Measurements from ENCODE around the gene OXER1.

OXER1 gene

GRCh38 chr2:42768706-42769256 lies 4.8 kb upstream of the OXER1 start:
- no peak overlapping the region for H3K27ac ChIP-seq

GRCh38 chr2:42767899-42768705 lies 4.2 kb upstream of the OXER1 start:
- no peak overlapping the region for H3K27ac ChIP-seq
- no peak for TF ChIP-seq ZFX (IDR thresholded peaks at IDR 0.05)
- TF ChIP-seq, protein P1, sequence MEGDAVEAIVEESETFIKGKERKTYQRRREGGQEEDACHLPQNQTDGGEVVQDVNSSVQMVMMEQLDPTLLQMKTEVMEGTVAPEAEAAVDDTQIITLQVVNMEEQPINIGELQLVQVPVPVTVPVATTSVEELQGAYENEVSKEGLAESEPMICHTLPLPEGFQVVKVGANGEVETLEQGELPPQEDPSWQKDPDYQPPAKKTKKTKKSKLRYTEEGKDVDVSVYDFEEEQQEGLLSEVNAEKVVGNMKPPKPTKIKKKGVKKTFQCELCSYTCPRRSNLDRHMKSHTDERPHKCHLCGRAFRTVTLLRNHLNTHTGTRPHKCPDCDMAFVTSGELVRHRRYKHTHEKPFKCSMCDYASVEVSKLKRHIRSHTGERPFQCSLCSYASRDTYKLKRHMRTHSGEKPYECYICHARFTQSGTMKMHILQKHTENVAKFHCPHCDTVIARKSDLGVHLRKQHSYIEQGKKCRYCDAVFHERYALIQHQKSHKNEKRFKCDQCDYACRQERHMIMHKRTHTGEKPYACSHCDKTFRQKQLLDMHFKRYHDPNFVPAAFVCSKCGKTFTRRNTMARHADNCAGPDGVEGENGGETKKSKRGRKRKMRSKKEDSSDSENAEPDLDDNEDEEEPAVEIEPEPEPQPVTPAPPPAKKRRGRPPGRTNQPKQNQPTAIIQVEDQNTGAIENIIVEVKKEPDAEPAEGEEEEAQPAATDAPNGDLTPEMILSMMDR (conservative IDR thresholded peaks at IDR 0.05): no peak

More at GRCh38 chr2:42768706-42769256, 4.8 kb upstream of the OXER1 start:
- TF ChIP-seq, protein P1 (conservative IDR thresholded peaks at IDR 0.05): no peak
- TF ChIP-seq ZFX (IDR thresholded peaks at IDR 0.05): no peak

- H3K27ac ChIP-seq: no peak overlapping the region
- TF ChIP-seq, protein P1 (conservative IDR thresholded peaks at IDR 0.05): no peak
- no peak for TF ChIP-seq ZFX (IDR thresholded peaks at IDR 0.05)
These were observed 3.4 kb upstream of the OXER1 start for GRCh38 chr2:42767080-42767898.

GRCh38 chr2:42765686-42766085 lies 1.8 kb upstream of the OXER1 start:
- no peak for TF ChIP-seq ZFX (IDR thresholded peaks at IDR 0.05)
- TF ChIP-seq, protein P1 (conservative IDR thresholded peaks at IDR 0.05): no peak
- no peak overlapping the region for H3K27ac ChIP-seq

DNA sequence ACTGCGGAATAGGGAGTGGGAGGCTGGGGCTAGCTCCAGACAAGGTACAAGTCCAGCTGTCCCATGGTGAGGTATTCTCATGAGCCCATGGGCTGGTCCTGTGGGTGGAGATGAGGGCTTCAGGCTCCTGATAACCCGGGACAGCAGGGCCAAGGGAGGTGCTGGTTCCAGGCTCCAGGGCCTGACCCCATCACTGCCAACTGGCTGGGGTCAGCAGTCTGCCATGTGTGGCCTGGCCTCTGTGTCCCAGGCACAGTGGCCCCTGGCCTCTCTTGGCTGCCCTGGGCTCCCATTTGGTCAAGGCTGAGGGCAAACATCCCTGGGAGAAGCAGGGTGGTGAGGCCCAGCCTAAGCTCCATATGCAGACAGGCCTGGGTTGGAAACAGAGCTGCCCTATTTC lies 966 bp upstream of the OXER1 start:
- no peak for TF ChIP-seq ZFX (IDR thresholded peaks at IDR 0.05)
- TF ChIP-seq, protein P1 (conservative IDR thresholded peaks at IDR 0.05): no peak
- H3K27ac ChIP-seq: no peak overlapping the region

DNA sequence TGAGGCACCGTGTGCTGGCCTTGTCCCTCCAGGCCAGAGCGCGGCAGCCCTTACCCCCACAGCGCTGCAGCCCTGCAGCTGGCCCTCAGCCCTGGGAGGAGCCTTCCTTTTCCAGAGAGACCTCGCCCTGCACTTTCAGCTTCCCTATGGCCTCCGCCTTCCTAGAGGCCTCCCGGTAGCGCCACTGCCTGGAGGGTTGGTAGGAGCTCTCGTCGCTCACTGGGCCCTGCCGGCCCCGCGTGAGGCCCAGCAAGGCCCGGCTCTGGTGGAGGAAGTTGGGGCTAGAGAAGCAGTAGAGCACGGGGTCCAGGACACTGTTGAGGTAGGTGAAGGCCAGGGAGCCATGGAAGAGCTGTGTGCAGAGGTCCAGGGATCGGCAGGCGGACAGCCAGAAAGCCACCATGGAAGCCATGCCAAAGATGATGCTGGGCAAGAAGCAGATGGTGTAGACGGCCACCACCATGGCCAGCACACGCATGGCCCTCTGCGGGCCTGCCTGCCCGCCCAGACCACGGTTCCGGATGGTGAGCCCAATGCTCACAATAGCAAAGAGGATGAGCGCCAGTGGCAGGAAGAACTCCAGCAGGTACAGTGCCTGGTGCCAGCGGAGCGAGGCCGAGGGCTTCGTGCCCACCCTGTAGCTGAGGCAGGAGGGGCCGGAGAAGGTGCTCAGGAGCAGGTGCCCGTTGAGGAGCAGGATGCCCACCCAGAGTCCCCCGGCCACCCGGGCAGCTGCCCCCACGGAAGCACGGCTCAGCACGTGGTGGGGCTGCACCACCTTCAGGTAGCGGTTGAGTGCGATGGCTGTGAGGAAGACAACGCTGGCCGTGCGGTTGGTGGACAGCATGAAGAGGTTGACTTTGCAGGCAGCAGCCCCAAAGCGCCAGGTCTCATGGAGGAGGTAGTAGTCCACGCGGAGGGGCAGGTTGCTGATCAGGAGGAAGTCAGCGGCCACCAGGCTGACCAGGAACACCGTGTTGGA lies 821 bp downstream of the OXER1 start:
- TF ChIP-seq, protein P1 (conservative IDR thresholded peaks at IDR 0.05): no peak
- no peak for TF ChIP-seq ZFX (IDR thresholded peaks at IDR 0.05)
- H3K27ac ChIP-seq: no peak overlapping the region

Measured in C4-2B (cell line).